ENCODE measurements around the gene PRKN. TPM values are rescaled to one million over a fixed set of nuclear protein-coding genes. Genes with fewer than 3 reads are reported as not detected.

Gene PRKN
- total and polyA plus RNA-seq, 9 of the 15 experiments (the other 6 are each of a cell fraction or from before 2014, with no cell fraction given), result 0.03 to 0.96 (median 0.15) TPM; not detected in 2

- WGBS (ENCODE audit: insufficient coverage, low coverage, missing lambda C conversion rate), result 2% methylated on average over 3 of the region's 3 CpGs
- DNase-seq (ENCODE audit: extremely low read depth in 1 of 4, low spot score in 3 of 4) (no peak), ATAC-seq (no peak), FAIRE-seq (no peak)
- ChIA-PET POLR2A (no interaction called here), CTCF (ENCODE audit: low intra/inter-chr PET ratio) (no interaction called here)
- H3K27me3 ChIP-seq (ENCODE audit: control insufficient read depth in 2 of 2, insufficient read depth in 2 of 2, low read length in 2 of 2), result no peaks in the 10 kb centered on the region
- intact Hi-C loops (cut with micrococcal nuclease), result no loop called here
- no peaks in the 10 kb centered on the region for H3K9me3 ChIP-seq (replicated peaks; ENCODE audit: control insufficient read depth, insufficient read depth, low read depth, low read length)
- H3K4me1 ChIP-seq (replicated peaks in 1 of 2; ENCODE audit: control insufficient read depth in 2 of 2, insufficient read depth in 2 of 2, low read length in 2 of 2), result no peaks in the 10 kb centered on the region
- in situ Hi-C loops (cut with MboI), result no loop called here
- BruUV-seq (replicated peaks), result no TSS peak
- H3K4me3 ChIP-seq, result no peak overlapping the region
- no peaks in the 10 kb centered on the region for H4K20me1 ChIP-seq (replicated peaks; ENCODE audit: control insufficient read depth, insufficient read depth, low read length)
- H3K4me2 ChIP-seq (ENCODE audit: insufficient read depth, low read length), result no peak overlapping the region
- no peak overlapping the region for H3K9ac ChIP-seq (ENCODE audit: insufficient read depth in 1 of 2, low read depth in 2 of 2, low read length in 2 of 2)
- TF ChIP-seq BRF2 (IDR thresholded peaks at IDR 0.05; ENCODE audit: borderline replicate concordance, insufficient read depth, insufficient read length) (no peak), SMAD4 (CRISPR knock-in tag; conservative IDR thresholded peaks at IDR 0.05) (no peak), ZBTB9 (CRISPR knock-in tag; IDR thresholded peaks at IDR 0.05) (no peak), KDM4B (IDR thresholded peaks at IDR 0.05; ENCODE audit: borderline replicate concordance in 2 of 2, low read depth in 1 of 2) (no peak), ZNF707 (CRISPR knock-in tag; conservative IDR thresholded peaks at IDR 0.05) (no peak), ZNF75A (CRISPR knock-in tag; IDR thresholded peaks at IDR 0.05) (no peak), CHD2 (IDR thresholded peaks at IDR 0.05; ENCODE audit: low read depth, low read length) (no peak), ZBTB26 (CRISPR knock-in tag; IDR thresholded peaks at IDR 0.05) (no peak), GTF2B (IDR thresholded peaks at IDR 0.05; ENCODE audit: extremely low read depth, insufficient read length) (no peak)
- no peaks in the 10 kb centered on the region for H3K9me1 ChIP-seq (ENCODE audit: control insufficient read depth, insufficient read depth, low read length)
- no peak overlapping the region for H2AFZ ChIP-seq (ENCODE audit: low read depth, low read length)
- H3K79me2 ChIP-seq (ENCODE audit: control insufficient read depth, insufficient read depth, low read length), result no peaks in the 10 kb centered on the region
- H3K27ac ChIP-seq (ENCODE audit: extremely low read depth, low read depth, low read length), result no peak overlapping the region
- no peaks in the 10 kb centered on the region for H3K36me3 ChIP-seq (ENCODE audit: control insufficient read depth, insufficient read depth, low read length)
Observed at GRCh38 chr6:162674452-162674851, 53.1 kb downstream of the PRKN start.
